ENCODE measurements around the gene PPP3CA.
A peak's percentile ranks its signal among the peaks of the same experiment; 100 is the strongest.

Gene PPP3CA

DNA sequence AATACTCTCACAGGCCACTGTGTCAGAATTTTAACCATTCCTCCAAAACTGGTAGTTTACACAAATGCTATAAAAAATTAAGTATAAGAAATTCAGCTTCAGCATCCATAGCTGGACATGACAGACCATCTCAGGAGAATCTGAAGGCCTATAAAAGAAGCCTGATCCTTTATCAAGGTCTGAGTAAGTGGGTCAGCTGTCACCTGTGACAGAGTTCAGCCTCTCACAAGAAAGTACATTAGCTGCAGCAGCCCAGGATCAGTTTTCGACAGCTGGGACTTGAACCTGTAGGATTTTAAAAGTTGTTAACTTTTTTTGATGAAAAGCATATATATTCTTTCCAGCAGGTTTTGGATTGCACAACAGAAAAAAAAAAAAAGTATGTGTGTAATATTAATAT lies 60.7 kb downstream of the PPP3CA start:
- no peak for DNase-seq

DNA sequence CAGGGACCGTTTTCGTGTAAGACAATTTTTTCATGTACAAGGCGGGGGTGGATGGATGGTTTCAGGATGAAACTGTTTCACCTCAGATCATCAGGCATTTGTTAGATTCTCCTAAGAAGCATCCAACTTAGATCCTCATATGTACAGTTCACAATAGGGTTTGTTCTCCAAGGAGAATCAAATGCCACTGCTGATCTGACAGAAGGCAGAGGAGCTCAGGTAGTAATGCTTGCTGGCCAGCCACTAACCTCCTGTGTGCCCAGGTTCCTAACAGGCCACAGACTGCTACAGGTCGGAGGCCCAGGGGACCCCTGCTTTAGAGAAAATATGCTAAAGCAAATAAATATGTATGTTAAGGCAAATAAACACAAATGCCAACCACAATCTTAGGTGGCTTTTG lies 61.3 kb downstream of the PPP3CA start:
- no peak for DNase-seq

DNA sequence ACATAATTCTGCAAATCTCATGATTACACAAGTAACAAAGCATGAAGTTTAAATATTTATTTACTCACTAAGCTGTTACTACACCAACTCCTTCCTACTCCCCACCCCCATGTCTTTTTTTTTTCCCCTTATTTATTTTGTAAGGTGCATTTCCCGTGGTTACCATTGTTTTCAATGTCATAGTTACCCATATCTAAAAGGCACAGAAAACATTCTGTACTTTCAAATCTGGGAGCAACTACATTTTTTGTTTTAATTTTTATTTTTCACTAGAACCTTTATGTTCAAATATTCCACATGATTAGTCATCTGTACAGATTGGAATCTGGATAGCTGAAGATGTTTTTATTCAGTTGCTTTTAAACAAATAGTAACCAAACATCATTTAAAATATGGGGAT lies 62.8 kb downstream of the PPP3CA start:
- no peak for DNase-seq

- DNase-seq = no peak
Observed at GRCh38 chr4:101283434-101283833, 63.9 kb downstream of the PPP3CA start.

- no peak for DNase-seq
Observed at GRCh38 chr4:101282076-101282844, 65.1 kb downstream of the PPP3CA start.

DNA sequence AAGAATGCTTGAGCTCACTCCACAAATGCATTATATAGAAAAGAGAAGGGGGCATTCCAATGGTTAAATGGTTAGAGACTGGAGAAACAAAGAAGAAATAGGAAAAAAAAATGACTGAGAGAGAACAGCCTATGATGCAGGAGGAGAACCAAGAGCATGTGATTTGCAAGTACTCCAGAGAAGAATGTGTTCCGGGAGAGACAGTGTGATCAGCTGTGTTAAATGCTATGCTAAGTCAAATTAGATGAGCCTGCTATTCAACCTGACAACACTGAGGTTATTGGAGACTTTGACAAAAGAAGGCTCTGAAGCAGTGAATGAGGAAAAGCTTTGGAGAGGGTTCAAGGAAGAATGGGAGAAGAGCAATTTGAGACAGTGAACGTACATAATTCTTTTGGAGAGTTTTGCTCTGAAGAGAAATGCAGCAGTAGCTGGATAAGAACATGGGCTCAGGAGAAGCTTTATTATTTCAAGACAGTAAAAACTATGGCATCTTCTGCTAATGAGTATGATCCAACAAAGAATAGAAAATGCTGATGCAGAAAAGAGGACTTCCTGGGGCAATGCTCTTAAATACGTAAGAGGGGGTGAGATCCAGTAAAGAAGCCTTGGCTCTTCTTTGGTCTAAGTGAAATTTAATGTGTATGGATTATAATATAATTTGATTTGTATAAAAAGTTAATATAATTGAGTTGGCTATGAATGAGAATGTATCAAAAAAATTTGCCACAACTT lies 66.3 kb downstream of the PPP3CA start:
- DNase-seq = no peak

DNA sequence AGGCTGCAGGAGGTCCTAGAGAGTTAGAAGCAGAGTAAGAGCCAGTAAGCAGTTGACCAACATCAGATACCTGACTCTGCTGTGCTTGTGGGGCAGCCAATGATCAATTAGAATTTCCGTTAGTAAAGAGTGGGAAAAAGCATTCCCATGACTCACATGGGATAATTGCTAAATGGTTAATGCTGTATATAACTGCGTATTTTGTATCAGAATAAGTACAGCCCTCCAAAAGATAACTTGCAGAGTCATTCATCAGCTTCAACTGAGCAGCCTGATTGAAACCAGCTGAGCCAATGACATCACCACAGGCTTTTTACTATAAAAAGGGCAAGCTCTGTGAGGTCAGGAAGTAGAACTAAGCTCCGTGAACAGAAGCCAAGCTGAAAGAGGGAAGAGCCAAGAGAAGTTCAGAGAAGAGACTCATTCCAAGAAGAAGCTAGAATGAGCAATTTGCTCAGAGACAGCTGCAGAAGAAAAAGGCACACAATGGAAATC lies 67.9 kb downstream of the PPP3CA start:
- DNase-seq = peak in 1 of 2 experiments; percentile 35

GRCh38 chr4:101277671-101278070 lies 69.7 kb downstream of the PPP3CA start:
- no peak for DNase-seq

DNA sequence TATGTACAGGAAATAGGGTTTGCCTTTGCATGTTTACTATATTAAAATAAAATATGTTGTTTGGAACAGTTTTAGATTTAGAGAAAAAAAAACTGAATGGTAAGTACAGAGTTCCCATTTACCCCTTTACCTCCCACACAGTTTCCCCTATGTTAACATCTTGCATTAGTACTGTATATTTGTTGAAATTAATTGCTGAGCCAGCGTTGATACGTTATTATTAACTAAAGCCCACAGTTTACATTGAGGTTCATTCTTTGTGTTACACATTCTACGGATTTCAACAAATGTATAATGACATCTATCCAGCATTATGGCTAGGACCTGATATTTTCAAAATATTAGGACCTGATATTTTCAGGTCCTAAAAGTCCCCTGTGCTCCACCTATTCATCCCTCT lies 70.7 kb downstream of the PPP3CA start:
- no peak for DNase-seq

DNA sequence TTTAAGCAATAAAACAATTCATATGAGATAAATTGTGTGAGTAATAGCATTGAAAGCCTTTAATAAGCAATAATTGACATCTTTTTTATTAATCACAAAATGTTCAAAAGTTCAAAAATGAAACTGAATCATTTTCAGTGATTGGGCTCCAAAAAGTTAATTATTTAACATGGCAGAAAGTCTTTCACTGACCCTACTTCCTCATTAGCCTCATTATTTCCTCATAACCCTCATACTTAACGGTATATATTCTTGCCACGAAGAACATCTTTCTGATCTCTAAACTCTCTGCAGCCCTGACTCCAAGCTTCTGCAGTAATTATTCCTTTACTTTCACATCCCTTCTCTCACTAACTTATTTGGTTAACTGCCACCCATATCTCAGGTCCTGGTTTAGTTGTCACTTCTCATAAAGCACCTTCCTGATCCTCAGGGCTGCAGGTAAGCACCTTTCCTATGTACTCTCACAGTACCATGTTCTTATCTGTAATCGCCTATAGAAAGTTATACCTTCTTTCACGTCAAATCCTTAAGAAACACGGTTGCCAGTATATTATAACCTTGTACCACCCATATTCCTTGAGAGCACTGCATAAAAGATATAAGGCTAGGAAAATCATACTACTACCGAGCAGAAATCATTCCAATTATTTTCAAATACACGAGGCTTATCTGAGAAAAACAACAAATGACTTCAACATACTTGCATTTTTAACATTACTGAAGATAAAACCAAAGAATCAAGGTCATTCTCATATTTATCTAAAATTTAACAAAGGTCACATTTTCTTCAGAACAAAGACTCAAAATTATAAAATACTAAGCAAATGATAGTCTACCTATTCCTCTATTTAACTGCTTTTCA lies 72.2 kb downstream of the PPP3CA start:
- DNase-seq = no peak

DNA sequence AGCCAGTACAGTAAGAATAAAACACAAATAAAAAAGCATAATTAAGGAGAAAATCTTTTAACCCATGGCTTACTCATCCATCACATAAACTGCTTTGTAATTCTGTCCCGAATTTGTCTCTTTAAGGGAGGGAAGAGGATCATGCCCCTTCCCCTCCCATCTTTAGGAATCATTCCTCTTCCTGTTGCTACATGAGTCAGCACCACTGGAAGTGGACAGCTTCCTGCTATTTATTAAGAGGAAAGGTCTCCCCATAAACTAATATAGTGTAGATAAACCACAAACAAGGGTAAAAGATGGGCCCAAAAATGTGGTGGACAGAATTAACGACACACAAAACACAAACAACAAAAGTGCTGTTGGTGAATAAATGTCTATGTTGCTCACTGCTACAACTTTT lies 75.8 kb downstream of the PPP3CA start:
- no peak for DNase-seq

DNA sequence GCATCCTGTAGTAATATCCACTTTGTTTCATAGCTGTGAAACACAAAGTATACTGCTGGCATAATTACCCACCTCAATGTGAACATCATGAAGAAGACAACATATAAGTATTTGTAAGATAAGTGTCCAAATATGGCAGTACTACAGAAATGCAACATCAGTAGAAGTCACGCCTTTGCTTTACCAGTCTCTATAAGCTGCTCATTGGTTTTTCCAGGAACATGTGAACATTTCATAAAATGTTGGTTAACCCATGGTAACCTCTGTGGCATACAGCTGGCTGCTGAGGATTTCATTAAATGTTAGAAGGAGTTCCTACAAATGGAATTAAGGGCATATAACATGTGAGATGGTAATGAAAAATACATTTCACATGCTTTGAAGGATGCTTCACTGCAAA lies 77.6 kb downstream of the PPP3CA start:
- no peak for DNase-seq

GRCh38 chr4:101265816-101266172 lies 81.5 kb downstream of the PPP3CA start:
- no peak for DNase-seq

DNA sequence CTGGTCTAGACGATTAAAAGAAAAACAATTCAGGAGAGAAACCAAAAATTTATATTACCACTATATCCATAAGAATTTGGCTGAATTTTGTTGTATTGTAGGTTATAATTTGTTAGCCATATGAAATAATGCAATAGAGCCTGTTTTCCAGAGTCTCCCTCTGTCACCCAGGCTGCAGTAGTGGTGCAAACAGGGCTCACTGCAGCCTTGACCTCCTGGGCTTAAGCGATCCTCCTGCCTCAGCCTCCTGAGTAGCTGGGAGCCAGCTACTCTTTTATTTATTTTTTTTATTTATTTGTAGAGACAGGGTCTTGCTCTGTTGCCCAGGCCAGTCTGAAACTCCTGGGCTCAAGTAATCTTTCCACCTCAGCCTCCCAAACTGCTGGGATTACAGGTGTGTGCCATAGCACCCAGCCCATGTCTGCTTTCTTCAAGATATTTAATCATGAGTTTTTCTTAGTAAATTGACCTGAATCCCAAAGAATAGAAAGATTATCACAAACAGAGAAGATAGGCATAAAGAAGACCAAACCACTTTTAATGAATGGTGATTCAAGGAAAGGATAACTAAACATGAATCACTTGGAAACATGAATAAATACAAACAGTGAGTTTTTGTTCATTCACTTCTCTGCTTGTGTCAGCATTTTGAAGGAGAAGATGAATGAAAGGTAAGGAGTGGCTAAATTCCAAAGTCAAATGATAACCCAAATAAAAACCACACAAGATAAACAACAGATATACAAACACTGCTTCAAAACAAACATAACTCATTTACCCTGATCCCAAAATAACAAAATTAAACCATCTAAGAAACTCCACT lies 82.1 kb downstream of the PPP3CA start:
- DNase-seq = no peak

DNA sequence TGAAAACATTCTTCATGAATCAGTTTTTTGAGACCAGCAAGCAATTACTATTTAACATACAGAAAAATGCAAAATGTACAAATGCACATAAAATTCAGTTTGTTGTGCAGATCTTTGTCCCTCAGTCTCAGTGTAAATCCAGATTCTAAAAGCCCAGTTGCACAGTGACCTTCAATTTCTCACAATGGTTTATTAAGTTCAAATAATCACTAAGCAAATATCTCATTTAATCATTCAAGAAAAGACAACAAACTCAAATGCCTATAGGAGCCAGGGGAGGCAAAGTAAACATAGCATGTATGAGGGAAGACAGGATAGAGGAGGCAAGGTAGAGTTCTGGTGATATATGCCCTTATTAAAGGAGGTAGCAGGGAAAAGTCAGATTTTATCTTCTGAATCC lies 82.8 kb downstream of the PPP3CA start:
- no peak for DNase-seq

GRCh38 chr4:101262683-101263082 lies 84.6 kb downstream of the PPP3CA start:
- no peak for DNase-seq

DNA sequence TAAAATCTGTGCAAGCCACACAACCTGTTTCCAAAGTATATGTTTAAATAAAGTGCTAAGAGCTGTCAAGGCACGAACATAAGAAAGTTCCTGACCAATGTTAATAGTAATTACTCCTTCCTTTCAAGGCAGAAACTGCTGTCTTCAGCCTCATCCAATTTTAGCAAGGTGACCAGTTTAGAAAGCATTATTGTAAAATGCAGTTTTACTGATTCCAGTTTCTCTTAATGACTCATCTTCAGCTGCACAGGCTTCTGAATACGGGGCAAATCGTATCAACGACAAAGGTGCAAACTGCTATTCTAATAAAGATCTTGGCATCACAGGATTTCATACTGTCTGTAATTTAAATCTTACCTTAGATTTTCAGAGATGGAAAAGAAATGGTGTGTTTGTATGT lies 87.5 kb downstream of the PPP3CA start:
- no peak for DNase-seq

- DNase-seq = no peak
Observed at GRCh38 chr4:101258883-101259282, 88.4 kb downstream of the PPP3CA start.

GRCh38 chr4:101256222-101256621 lies 91.1 kb downstream of the PPP3CA start:
- DNase-seq = no peak

DNA sequence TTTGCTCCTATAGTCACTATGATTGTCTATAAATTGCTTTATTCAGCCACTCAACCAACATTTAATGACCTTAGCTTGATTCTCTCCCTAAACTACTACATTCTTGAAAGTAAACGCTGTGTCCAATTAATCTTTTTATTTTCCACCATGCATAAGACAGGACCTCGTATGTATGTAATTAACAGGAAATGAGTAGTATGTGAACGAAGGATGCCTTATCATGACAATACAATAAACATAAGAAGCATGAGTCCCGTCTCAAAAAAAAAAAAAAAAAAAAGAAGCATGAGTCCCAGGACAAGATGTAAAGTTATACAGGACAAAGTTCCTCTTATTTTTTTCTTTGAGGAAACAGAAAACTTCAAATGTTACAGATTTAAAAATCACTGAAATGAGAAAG lies 92.5 kb downstream of the PPP3CA start:
- no peak for DNase-seq

GRCh38 chr4:101253121-101253520 lies 94.2 kb downstream of the PPP3CA start:
- DNase-seq = peak; percentile 15 to 51

- DNase-seq = peak in 1 of 2 experiments; percentile 49
Observed at GRCh38 chr4:101252721-101253120, 94.6 kb downstream of the PPP3CA start.

DNA sequence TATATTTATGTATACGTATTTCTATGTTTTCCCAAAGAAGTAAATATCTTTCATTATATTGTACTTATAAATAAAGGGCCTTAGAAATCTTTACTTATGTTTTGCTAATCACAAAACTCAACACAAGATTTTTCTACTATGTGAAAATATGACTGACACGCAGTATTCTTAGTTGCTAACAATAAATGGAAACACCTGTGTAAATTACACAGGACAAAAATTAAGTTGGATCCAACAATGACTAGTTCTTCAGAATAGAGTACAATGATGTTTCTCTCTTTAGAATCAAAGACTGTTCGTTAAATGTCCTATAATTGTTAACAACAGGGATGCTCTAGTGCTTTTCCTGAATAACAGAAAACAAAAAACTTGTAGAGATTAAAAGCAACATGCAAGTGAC lies 96.1 kb downstream of the PPP3CA start:
- DNase-seq = no peak
